HepG2 (cell line): ENCODE measurements around the gene ALDH4A1. TPM values are rescaled to one million over a fixed set of nuclear protein-coding genes. Genes with fewer than 3 reads are reported as not detected.

ENCODE experiments used
- ATAC-seq: fragments of 200-7000 bp; cut with Tn5 transposase; 3 replicates; pipeline ENCODE4 v1.9.1; 2020; ENCODE audit warnings: mild to moderate bottlenecking, moderate library complexity
- BruUV-seq: library from RNA; stranded (reverse); fragments of 400-500 nt; replicated peaks from 2 replicates; lab custom pipeline; 2021; lab: Mats Ljungman, UMichigan
- CTCF ChIA-PET: fragments of 300-600 bp; formaldehyde crosslinking; extraction: SDS; loops from one replicate; lab custom pipeline; 2021; ENCODE audit warnings: low total read pairs, inconsistent platforms, low intra/inter-chr PET ratio; lab: Yijun Ruan, JAX
- POLR2A ChIA-PET: fragments of 350-600 bp; sonication (Branson Sonifier 250); formaldehyde crosslinking; loops from one replicate; lab custom pipeline; 2020; ENCODE audit warnings: antibody characterized with exemption, inconsistent platforms; lab: Yijun Ruan, JAX
- DNase-seq: peaks from one replicate; pipeline ENCODE4 v3.0.0-alpha.2; 2015; ENCODE audit warnings: low spot score
- FAIRE-seq: peaks from 3 replicates; lab custom pipeline; 2011; peaks lifted over from hg19 to GRCh38; lab: Jason Lieb, UNC
- H2AFZ ChIP-seq: one replicate; pipeline ENCODE4 v1.6.1; 2011; ENCODE audit warnings: low read length, inconsistent platforms
- H3K27ac ChIP-seq: fragments of 300-600 bp; 3 replicates; pipeline ENCODE4 v1.8.0; 2011; ENCODE audit warnings: mixed run types, mild to moderate bottlenecking, mixed read lengths, low read length, inconsistent platforms; ENCODE audit not compliant: insufficient read depth; ENCODE audit errors: extremely low read length
- H3K27me3 ChIP-seq, 2 experiments: fragments of 200-600 bp in 1 of 2; 2 replicates in 1 of 2; 3 replicates in 1 of 2; pipeline versions ENCODE4 v1.6.0 to v1.8.0; 2011; ENCODE audit warnings: low read length in 2 of 2, mild to moderate bottlenecking in 2 of 2, moderate library complexity in 2 of 2, inconsistent platforms in 1 of 2; ENCODE audit not compliant: insufficient read depth in 2 of 2, control insufficient read depth in 1 of 2
- H3K36me3 ChIP-seq, 2 experiments: fragments of 200-600 bp in 1 of 2; replicated peaks in 1 of 2; 2 replicates in 1 of 2; 3 replicates in 1 of 2; pipeline versions ENCODE4 v1.5.1 to v1.8.0; 2011; ENCODE audit warnings: low read length in 2 of 2, inconsistent platforms in 1 of 2; ENCODE audit not compliant: insufficient read depth in 2 of 2, control insufficient read depth in 1 of 2
- H3K4me1 ChIP-seq: 2 replicates; pipeline ENCODE4 v1.5.1; 2012; ENCODE audit warnings: low read length, inconsistent platforms; ENCODE audit not compliant: insufficient read depth
- H3K4me2 ChIP-seq: 2 replicates; pipeline ENCODE4 v1.6.0; 2011; ENCODE audit warnings: low read depth, low read length, inconsistent platforms
- H3K4me3 ChIP-seq, 3 experiments: fragments of 200-600 bp in 1 of 3; sonication (generic), shearing (Covaris generic) in 1 of 3; replicated peaks in 1 of 3; 2 replicates each; pipeline ENCODE4 v1.5.1; 2011 to 2016; ENCODE audit warnings: low read length in 3 of 3, inconsistent platforms in 2 of 3, low read depth in 2 of 3, mild to moderate bottlenecking in 2 of 3, control low read depth in 1 of 3, mixed read lengths in 1 of 3; ENCODE audit not compliant: insufficient read depth in 1 of 3
- H3K79me2 ChIP-seq: one replicate; pipeline ENCODE4 v1.6.1; 2011; ENCODE audit warnings: low read length, inconsistent platforms; ENCODE audit not compliant: insufficient read depth
- H3K9ac ChIP-seq: 2 replicates; pipeline ENCODE4 v1.6.0; 2011; ENCODE audit warnings: mild to moderate bottlenecking, low read depth, low read length, inconsistent platforms; ENCODE audit not compliant: insufficient read depth
- H3K9me3 ChIP-seq: 2 replicates; pipeline ENCODE4 v1.5.1; 2012; ENCODE audit warnings: mild to moderate bottlenecking, low read length
- H4K20me1 ChIP-seq: 2 replicates; pipeline ENCODE4 v1.6.0; 2011; ENCODE audit warnings: inconsistent platforms, mild to moderate bottlenecking, low read length, moderate library complexity; ENCODE audit not compliant: insufficient read depth
- ADNP ChIP-seq: sonication (generic); formaldehyde crosslinking; IDR thresholded peaks from 2 replicates; pipeline ENCODE4 v1.4.0; 2020; ENCODE audit warnings: missing genetic modification reagents
- HDAC1 ChIP-seq: sonication (generic); formaldehyde crosslinking; IDR thresholded peaks from 2 replicates; pipeline ENCODE4 v1.5.1; 2020; ENCODE audit warnings: mild to moderate bottlenecking, missing genetic modification reagents
- HDAC2 ChIP-seq: sonication (generic); formaldehyde crosslinking; IDR thresholded peaks from 2 replicates; pipeline ENCODE4 v1.4.0; 2020; ENCODE audit warnings: missing genetic modification reagents
- KDM1A ChIP-seq: IDR thresholded peaks from 2 replicates; pipeline ENCODE4 v1.6.1; 2016; ENCODE audit warnings: missing compliant biosample characterization
- RCOR2 ChIP-seq: IDR thresholded peaks from 2 replicates; pipeline ENCODE4 v1.6.1; 2016; ENCODE audit warnings: missing biosample characterization, missing genetic modification reagents
- ZBTB33 ChIP-seq: sonication (generic); formaldehyde crosslinking; IDR thresholded peaks from 2 replicates; pipeline ENCODE4 v1.4.0; 2020; ENCODE audit warnings: missing genetic modification reagents
- ZFP36 ChIP-seq: fragments of 150-350 bp; IDR thresholded peaks from 2 replicates; pipeline ENCODE4 v1.6.1; 2018; ENCODE audit warnings: borderline replicate concordance, low read length, low read depth; ENCODE audit not compliant: partially characterized antibody
- ZMYM3 ChIP-seq: sonication (generic); formaldehyde crosslinking; IDR thresholded peaks from 2 replicates; pipeline ENCODE4 v1.5.1; 2020; ENCODE audit warnings: mild to moderate bottlenecking, missing genetic modification reagents
- ZNF136 ChIP-seq: sonication (generic); formaldehyde crosslinking; IDR thresholded peaks from 2 replicates; pipeline ENCODE4 v1.8.1; 2022; ENCODE audit warnings: low read depth, mild to moderate bottlenecking, moderate library complexity, missing genetic modification reagents
- ZNF292 ChIP-seq: sonication (generic); formaldehyde crosslinking; IDR thresholded peaks from 2 replicates; pipeline ENCODE4 v1.8.1; 2022; ENCODE audit warnings: mild to moderate bottlenecking, low read depth, missing genetic modification reagents, borderline replicate concordance
- ZNF768 ChIP-seq: sonication (generic); formaldehyde crosslinking; IDR thresholded peaks from 2 replicates; pipeline ENCODE4 v1.4.0; 2020; ENCODE audit warnings: missing genetic modification reagents
- ZNF788 ChIP-seq: sonication (generic); formaldehyde crosslinking; IDR thresholded peaks from 2 replicates; pipeline ENCODE4 v1.5.0; 2020; ENCODE audit warnings: mild to moderate bottlenecking, missing genetic modification reagents, borderline replicate concordance
- WGBS: methylation state at CpG from one replicate; pipeline ENCODE4 v1.1.6; 2017; ENCODE audit warnings: low lambda C conversion rate; 5-methylcytosine and 5-hydroxymethylcytosine counted together
- in situ Hi-C: cut with HindIII; loops from 2 replicates; pipeline ENCODE4 v1.10.0; 2017; ENCODE audit warnings: low pct_unique_long_range_greater_than_20kb; ENCODE audit not compliant: extremely low pct_ligation_motif_present
- intact Hi-C: fragments of 100-400 bp; cut with micrococcal nuclease; formaldehyde crosslinking; loops from one replicate; pipeline ENCODE4 v1.10.0; 2022; ENCODE audit not compliant: unreplicated experiment
- polyA plus RNA-seq, 8 experiments: library from polyadenylated mRNA; depleted of rRNA in 3 of 8; stranded (reverse) in 7 of 8; unstranded in 1 of 8; fragments of >200 nt; fragmentation: Illumina TruSeq in 4 of 8; extraction: Trizol in 4 of 8; gene quantifications; 2 replicates each; pipeline versions ENCODE4 v1.2.1 to v1.2.3, GENCODE V29; 2011 to 2016; ENCODE audit warnings: low read depth in 4 of 8, missing spikeins in 1 of 8, mixed read lengths in 1 of 8; ENCODE audit not compliant: insufficient read depth in 1 of 8
- total RNA-seq, 5 experiments: library from RNA; depleted of rRNA; stranded (reverse); fragments of >200 nt; fragmentation: Illumina TruSeq; extraction: Trizol; gene quantifications; 2 replicates each; pipeline ENCODE4 v1.2.3, GENCODE V29; 2016; ENCODE audit warnings: low read depth in 1 of 5
- TF ChIP-seq, protein P1 (sequence below): sonication (generic); formaldehyde crosslinking; IDR thresholded peaks from 2 replicates; pipeline ENCODE4 v1.8.0; 2022; ENCODE audit warnings: mild to moderate bottlenecking, missing genetic modification reagents
- TF ChIP-seq, protein P2 (sequence below): IDR thresholded peaks from 2 replicates; pipeline ENCODE4 v1.6.1; 2012; ENCODE audit warnings: inconsistent platforms
- TF ChIP-seq, protein P3 (sequence below): sonication (generic); formaldehyde crosslinking; IDR thresholded peaks from 2 replicates; pipeline ENCODE4 v1.4.0; 2020; ENCODE audit warnings: missing genetic modification reagents

ALDH4A1 gene
- total and polyA plus RNA-seq, 2 of the 13 experiments (the other 11 are each of a cell fraction or from before 2014, with no cell fraction given): 76.4 to 240 TPM

GRCh38 chr1:18951818-18952391 lies 49.5 kb upstream of the ALDH4A1 start:
- CTCF ChIA-PET: interaction anchor here (1.1 kb wide), 1 partner anchor 39 kb away, joined by 3 read pairs; no protein-coding TSS in a partner anchor
- no peak overlapping the region for H2AFZ ChIP-seq
- FAIRE-seq (no peak), DNase-seq (no peak), ATAC-seq (no peak)
- peaks cover 19% of the 10 kb centered on the region for H4K20me1 ChIP-seq
- H3K4me3 ChIP-seq: no peak overlapping the region; a peak in 1 of 6 replicates
- intact Hi-C loops: loop anchor here (2.0 kb wide), 1 partner anchor 45 kb away; no protein-coding TSS in a partner anchor
- H3K27me3 ChIP-seq: no peaks in the 10 kb centered on the region
- in situ Hi-C loops: no loop called here
- H3K4me2 ChIP-seq: peak overlapping the region; percentile 98
- no TSS peak for BruUV-seq
- 55% methylated on average over 8 of the region's 8 CpGs for WGBS
- peaks cover 82% of the 10 kb centered on the region for H3K4me1 ChIP-seq
- TF ChIP-seq RCOR2 (CRISPR knock-in tag): peak; percentile 75; the same call in 1 of the 2 replicates
- no peak for TF ChIP-seq ZNF788
- peak; percentile 97 for TF ChIP-seq ZMYM3 (CRISPR knock-in tag)
- peak; percentile 76 for TF ChIP-seq ZFP36
- TF ChIP-seq ZBTB33 (CRISPR knock-in tag): peak; percentile 34; the same call in 1 of the 2 replicates
- TF ChIP-seq ZNF136: no peak
- TF ChIP-seq ZNF292 (CRISPR knock-in tag): 0 out of 2 replicates have a peak, but pooled peaks have one; percentile 27
- TF ChIP-seq, protein P1, sequence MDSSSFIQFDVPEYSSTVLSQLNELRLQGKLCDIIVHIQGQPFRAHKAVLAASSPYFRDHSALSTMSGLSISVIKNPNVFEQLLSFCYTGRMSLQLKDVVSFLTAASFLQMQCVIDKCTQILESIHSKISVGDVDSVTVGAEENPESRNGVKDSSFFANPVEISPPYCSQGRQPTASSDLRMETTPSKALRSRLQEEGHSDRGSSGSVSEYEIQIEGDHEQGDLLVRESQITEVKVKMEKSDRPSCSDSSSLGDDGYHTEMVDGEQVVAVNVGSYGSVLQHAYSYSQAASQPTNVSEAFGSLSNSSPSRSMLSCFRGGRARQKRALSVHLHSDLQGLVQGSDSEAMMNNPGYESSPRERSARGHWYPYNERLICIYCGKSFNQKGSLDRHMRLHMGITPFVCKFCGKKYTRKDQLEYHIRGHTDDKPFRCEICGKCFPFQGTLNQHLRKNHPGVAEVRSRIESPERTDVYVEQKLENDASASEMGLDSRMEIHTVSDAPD (CRISPR knock-in tag): no peak
- TF ChIP-seq ADNP (CRISPR knock-in tag): peak; percentile 45; the same call in 1 of the 2 replicates
- TF ChIP-seq, protein P2, sequence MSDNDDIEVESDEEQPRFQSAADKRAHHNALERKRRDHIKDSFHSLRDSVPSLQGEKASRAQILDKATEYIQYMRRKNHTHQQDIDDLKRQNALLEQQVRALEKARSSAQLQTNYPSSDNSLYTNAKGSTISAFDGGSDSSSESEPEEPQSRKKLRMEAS: 0 out of 2 replicates have a peak, but pooled peaks have one; percentile 22
- TF ChIP-seq HDAC2: peak; percentile 44; the same call in 1 of the 2 replicates
- TF ChIP-seq ZNF768 (CRISPR knock-in tag): peak; percentile 100
- peak; percentile 93 for TF ChIP-seq KDM1A (CRISPR knock-in tag)
- TF ChIP-seq, protein P3, sequence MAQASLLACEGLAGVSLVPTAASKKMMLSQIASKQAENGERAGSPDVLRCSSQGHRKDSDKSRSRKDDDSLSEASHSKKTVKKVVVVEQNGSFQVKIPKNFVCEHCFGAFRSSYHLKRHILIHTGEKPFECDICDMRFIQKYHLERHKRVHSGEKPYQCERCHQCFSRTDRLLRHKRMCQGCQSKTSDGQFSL (CRISPR knock-in tag): no peak
- 0 out of 2 replicates have a peak, but pooled peaks have one; percentile 31 for TF ChIP-seq HDAC1 (CRISPR knock-in tag)
- H3K9me3 ChIP-seq: no peaks in the 10 kb centered on the region
- H3K79me2 ChIP-seq: peaks cover 79% of the 10 kb centered on the region
- no peaks in the 10 kb centered on the region for H3K36me3 ChIP-seq
- H3K9ac ChIP-seq: peak overlapping the region; percentile 71; the same call in 1 of the 2 replicates
- POLR2A ChIA-PET: interaction anchor here (0.7 to 1.4 kb wide), 3 partner anchors 94 to 118 kb away, joined by 3 read pairs; no protein-coding TSS in a partner anchor
- H3K27ac ChIP-seq: peak overlapping the region; percentile 17
